Measurements from ENCODE around the gene TRAF4. TPM values are rescaled to one million over a fixed set of nuclear protein-coding genes. Genes with fewer than 3 reads are reported as not detected.

The TRAF4 gene
- total and polyA plus RNA-seq, 10 of the 15 experiments (the other 5 are each of a cell fraction or from before 2014, with no cell fraction given) = 3.7 to 197 (median 66.4) TPM

GRCh38 chr17:28720247-28720996 lies 23.4 kb upstream of the TRAF4 start (continued):
- TF ChIP-seq REST (IDR thresholded peaks at IDR 0.05; ENCODE audit: low read depth, low read length) (no peak), NFYB (IDR thresholded peaks at IDR 0.05; ENCODE audit: insufficient read depth, low read depth, low read length) (no peak), RBBP5 (conservative IDR thresholded peaks at IDR 0.05) (no peak), MXI1 (IDR thresholded peaks at IDR 0.05; ENCODE audit: low read depth, low read length) (no peak; the same call in 1 of the 2 replicates), CHD1 (IDR thresholded peaks at IDR 0.05; ENCODE audit: low read depth, low read length) (no peak), ZNF384 (IDR thresholded peaks at IDR 0.05; ENCODE audit: borderline replicate concordance, low read depth, low read length) (no peak), YY1 (IDR thresholded peaks at IDR 0.05; ENCODE audit: low read depth, low read length) (no peak), RAD51 (IDR thresholded peaks at IDR 0.05) (no peak), E2F8 (IDR thresholded peaks at IDR 0.05; ENCODE audit: low read depth, partially characterized antibody) (no peak), CBX3 (IDR thresholded peaks at IDR 0.05; ENCODE audit: borderline replicate concordance, low read depth) (no peak), ATF3 (IDR thresholded peaks at IDR 0.05; ENCODE audit: borderline replicate concordance, extremely low read depth, low read depth, low read length) (no peak), POLR2A (IDR thresholded peaks at IDR 0.05; ENCODE audit: low read depth, low read length) (peak; percentile 28), KDM1A (IDR thresholded peaks at IDR 0.05; ENCODE audit: borderline replicate concordance) (no peak), CREB1 (IDR thresholded peaks at IDR 0.05; ENCODE audit: low read depth) (no peak), LARP7 (IDR thresholded peaks at IDR 0.05) (no peak), PML (IDR thresholded peaks at IDR 0.05; ENCODE audit: low read length) (no peak), IKZF1 (conservative IDR thresholded peaks at IDR 0.05) (no peak), SKIL (IDR thresholded peaks at IDR 0.05; ENCODE audit: low read depth, poor library complexity, severe bottlenecking) (no peak), CTCF (IDR thresholded peaks at IDR 0.05 in 2 of 3, conservative IDR thresholded peaks at IDR 0.05 in 1 of 3; ENCODE audit: control insufficient read depth in 2 of 3, extremely low read depth in 1 of 3, insufficient read depth in 1 of 3, low read depth in 3 of 3, low read length in 3 of 3) (0 out of 6 replicates have a peak, but pooled peaks of 2 of the 3 experiments have one; percentile 0 to 16), CBFB (IDR thresholded peaks at IDR 0.05; ENCODE audit: low read depth) (no peak)
